GM18873 (cell line): ENCODE measurements around the gene ZPLD1.

Experiments
- ATAC-seq: cut with Tn5 transposase; IDR thresholded peaks from one replicate; pipeline ENCODE4 v1.9.1; 2021; ENCODE audit warnings: mild to moderate bottlenecking, moderate library complexity, moderate number of reproducible peaks; ENCODE audit not compliant: unreplicated experiment, low FRiP score

The ZPLD1 gene

GRCh38 chr3:102521246-102521645, 86.4 kb downstream of the ZPLD1 start:
- ATAC-seq: no peak

GRCh38 chr3:102525624-102526023, 90.8 kb downstream of the ZPLD1 start:
- ATAC-seq: no peak

DNA sequence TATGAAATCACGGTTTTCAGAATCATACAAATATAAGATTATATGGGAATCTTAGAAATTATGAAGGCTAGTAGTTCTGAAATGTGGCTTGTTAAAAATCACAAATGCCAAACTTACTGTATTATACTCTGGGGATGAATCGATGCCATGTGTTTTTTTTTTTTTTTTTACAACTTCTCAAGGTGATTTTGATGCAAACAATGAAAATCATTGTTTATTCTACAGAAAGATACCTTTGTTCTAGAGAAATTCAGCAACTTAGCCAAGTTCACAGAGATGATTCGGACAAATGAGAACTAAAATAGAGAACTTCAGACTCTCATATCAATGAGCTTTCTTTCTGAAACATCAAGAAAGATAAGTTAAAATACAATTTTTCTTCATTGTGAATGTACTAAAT, 92.0 kb downstream of the ZPLD1 start:
- ATAC-seq: no peak

DNA sequence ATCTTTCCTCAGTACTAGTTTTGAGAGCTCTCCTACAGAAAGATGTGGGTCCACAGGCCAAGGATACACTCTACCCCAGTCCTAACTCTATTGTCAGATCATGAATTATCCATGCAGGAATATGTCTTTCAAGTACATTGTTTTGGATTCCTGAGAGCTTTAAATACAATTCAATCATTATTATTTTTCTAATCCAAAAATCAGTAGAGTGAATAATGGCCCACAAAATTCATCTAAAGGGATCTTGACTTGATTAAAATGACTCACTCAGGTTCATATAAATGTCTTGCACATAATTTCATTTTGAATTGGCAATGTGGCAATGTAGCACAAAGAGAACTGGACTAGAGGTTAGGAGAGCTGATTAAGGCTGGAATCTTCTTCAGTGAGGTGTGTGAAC, 93.9 kb downstream of the ZPLD1 start:
- ATAC-seq: no peak
